Type B pancreatic cell (in vitro differentiated cells): ENCODE measurements around the gene NOTCH3. TPM values are rescaled to one million over a fixed set of nuclear protein-coding genes. Genes with fewer than 3 reads are reported as not detected.

Experiments
- DNase-seq: peaks from one replicate; pipeline ENCODE4 v3.0.0; 2021; ENCODE audit warnings: mixed read lengths; ENCODE audit not compliant: unreplicated experiment; ENCODE audit errors: extremely low spot score
- H3K27ac Mint-ChIP-seq: 2 replicates; pipeline ENCODE4 v1.8.0; 2021; ENCODE audit warnings: mild to moderate bottlenecking, mixed read lengths
- H3K27me3 Mint-ChIP-seq: 2 replicates; pipeline ENCODE4 v1.8.0; 2021; ENCODE audit warnings: mixed read lengths
- H3K36me3 Mint-ChIP-seq: 2 replicates; pipeline ENCODE4 v1.8.0; 2021; ENCODE audit warnings: mixed read lengths
- H3K4me1 Mint-ChIP-seq: one replicate; pipeline ENCODE4 v1.8.0; 2021; ENCODE audit warnings: mixed read lengths; ENCODE audit not compliant: unreplicated experiment
- H3K4me3 Mint-ChIP-seq: 2 replicates; pipeline ENCODE4 v1.8.0; 2021; ENCODE audit warnings: mild to moderate bottlenecking, mixed read lengths
- H3K9me3 Mint-ChIP-seq: 2 replicates; pipeline ENCODE4 v1.8.0; 2021; ENCODE audit warnings: mixed read lengths
- CTCF ChIP-seq: fragments of 200-600 bp; sonication (generic); conservative IDR thresholded peaks from 2 replicates; pipeline ENCODE4 v1.5.0; 2021; ENCODE audit warnings: antibody characterized with exemption, mild to moderate bottlenecking
- total RNA-seq: library from RNA; stranded (reverse); gene quantifications from 2 replicates; pipeline ENCODE4 v1.2.1, GENCODE V29; 2021; ENCODE audit warnings: low replicate concordance

NOTCH3 gene
- total RNA-seq, 1 donor from 2014 or later: 119 TPM

GRCh38 chr19:15120135-15121026 is 80.4 kb downstream of the NOTCH3 start:
- Mint-ChIP-seq H3K9me3 (no peaks in the 10 kb centered on the region), H3K27me3 (no peaks in the 10 kb centered on the region), H3K4me1 (peaks cover 11% of the 10 kb centered on the region), H3K36me3 (peaks cover 20% of the 10 kb centered on the region), H3K4me3 (no peak overlapping the region), H3K27ac (peak overlapping the region; percentile 63)
- no peak for TF ChIP-seq CTCF
- DNase-seq: no peak

- Mint-ChIP-seq H3K36me3 (peaks cover 20% of the 10 kb centered on the region), H3K4me1 (peaks cover under 1% of the 10 kb centered on the region), H3K9me3 (no peaks in the 10 kb centered on the region), H3K27me3 (no peaks in the 10 kb centered on the region), H3K4me3 (no peak overlapping the region), H3K27ac (peak overlapping the region; percentile 99)
- DNase-seq: no peak
- TF ChIP-seq CTCF: no peak
Observed at GRCh38 chr19:15118789-15119494, 81.9 kb downstream of the NOTCH3 start.

- DNase-seq: no peak
- peak overlapping the region; percentile 99 for H3K27ac Mint-ChIP-seq
- no peaks in the 10 kb centered on the region for H3K27me3 Mint-ChIP-seq
- H3K4me3 Mint-ChIP-seq: peak overlapping the region; percentile 66
- peaks cover 20% of the 10 kb centered on the region for H3K36me3 Mint-ChIP-seq
- H3K4me1 Mint-ChIP-seq: no peaks in the 10 kb centered on the region
- H3K9me3 Mint-ChIP-seq: no peaks in the 10 kb centered on the region
- TF ChIP-seq CTCF: no peak
Observed at GRCh38 chr19:15118248-15118647, 82.5 kb downstream of the NOTCH3 start.

GRCh38 chr19:15116856-15117255 is 83.9 kb downstream of the NOTCH3 start:
- no peaks in the 10 kb centered on the region for H3K4me1 Mint-ChIP-seq
- no peaks in the 10 kb centered on the region for H3K27me3 Mint-ChIP-seq
- peak overlapping the region; percentile 99 for H3K27ac Mint-ChIP-seq
- H3K36me3 Mint-ChIP-seq: peaks cover 29% of the 10 kb centered on the region
- TF ChIP-seq CTCF: no peak
- H3K4me3 Mint-ChIP-seq: no peak overlapping the region
- no peak for DNase-seq
- no peaks in the 10 kb centered on the region for H3K9me3 Mint-ChIP-seq

GRCh38 chr19:15115762-15116615 is 84.8 kb downstream of the NOTCH3 start:
- H3K4me1 Mint-ChIP-seq: no peaks in the 10 kb centered on the region
- TF ChIP-seq CTCF: no peak
- H3K27ac Mint-ChIP-seq: no peak overlapping the region
- no peak overlapping the region for H3K4me3 Mint-ChIP-seq
- no peak for DNase-seq
- peaks cover 30% of the 10 kb centered on the region for H3K36me3 Mint-ChIP-seq
- H3K9me3 Mint-ChIP-seq: no peaks in the 10 kb centered on the region
- H3K27me3 Mint-ChIP-seq: no peaks in the 10 kb centered on the region
